ENCODE measurements around the gene CASZ1.

CASZ1 gene

DNA sequence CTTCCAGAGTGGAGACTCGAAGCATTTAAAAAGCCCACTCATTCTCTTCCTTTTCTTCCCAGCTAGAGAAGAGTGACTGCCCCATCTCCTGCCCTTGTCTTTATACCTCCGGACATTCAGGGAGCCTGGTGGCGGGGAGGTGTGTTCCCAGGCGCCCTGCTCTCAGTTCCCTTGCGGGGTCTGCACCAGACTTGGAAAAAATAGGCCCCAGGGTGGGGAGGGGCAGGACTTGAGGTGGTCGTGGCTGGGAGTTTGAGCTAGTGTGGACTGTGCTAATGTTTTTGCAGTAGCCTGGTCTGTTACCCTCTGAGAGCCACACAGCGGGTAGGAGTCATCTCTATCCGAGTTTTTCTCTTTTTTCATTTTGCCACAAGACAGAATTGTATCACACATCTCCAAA lies 182.6 kb downstream of the CASZ1 start:
- Histone ChIP-seq H3K27ac (ENCODE audit: low read depth, low read length) (no peak overlapping the region), H3K4me1 (ENCODE audit: insufficient read depth, low read length) (no peaks in the 10 kb centered on the region), H3K27me3 (ENCODE audit: control insufficient read depth in 1 of 2, insufficient read depth in 2 of 2, low read length in 2 of 2) (no peaks in the 10 kb centered on the region), H3K9ac (ENCODE audit: low read length) (no peak overlapping the region), H3K4me3 (ENCODE audit: low read depth in 1 of 2, low read length in 2 of 2) (no peak overlapping the region), H3K36me3 (ENCODE audit: insufficient read depth, low read length) (no peaks in the 10 kb centered on the region), H3K9me3 (ENCODE audit: low read length) (no peaks in the 10 kb centered on the region)

DNA sequence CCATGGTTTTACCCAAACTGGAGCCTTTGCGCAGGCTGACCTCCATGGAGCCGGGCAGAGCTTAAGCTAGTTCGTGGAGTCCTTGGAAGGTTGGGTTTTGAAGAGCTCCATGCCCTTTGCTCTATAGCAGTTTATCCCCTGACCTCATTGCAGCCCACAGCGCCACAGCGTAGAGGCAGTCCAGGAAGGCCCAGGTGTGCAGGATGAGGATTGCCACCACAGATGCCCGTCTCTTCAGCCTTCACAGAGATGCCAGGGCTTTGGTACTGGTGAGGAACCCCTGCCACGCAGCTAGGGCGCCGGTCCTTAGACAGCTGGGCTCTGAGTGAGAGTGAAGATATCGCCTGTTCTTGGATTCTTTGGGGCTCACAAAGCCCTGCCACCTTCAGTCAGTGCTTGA lies 183.1 kb downstream of the CASZ1 start:
- no peaks in the 10 kb centered on the region for H3K4me1 ChIP-seq (ENCODE audit: insufficient read depth, low read length)
- H3K9me3 ChIP-seq (ENCODE audit: low read length), result no peaks in the 10 kb centered on the region
- H3K27ac ChIP-seq (ENCODE audit: low read depth, low read length), result no peak overlapping the region
- no peak overlapping the region for H3K4me3 ChIP-seq (ENCODE audit: low read depth in 1 of 2, low read length in 2 of 2)
- no peaks in the 10 kb centered on the region for H3K27me3 ChIP-seq (ENCODE audit: control insufficient read depth in 1 of 2, insufficient read depth in 2 of 2, low read length in 2 of 2)
- H3K36me3 ChIP-seq (ENCODE audit: insufficient read depth, low read length), result no peaks in the 10 kb centered on the region
- no peak overlapping the region for H3K9ac ChIP-seq (ENCODE audit: low read length)

DNA sequence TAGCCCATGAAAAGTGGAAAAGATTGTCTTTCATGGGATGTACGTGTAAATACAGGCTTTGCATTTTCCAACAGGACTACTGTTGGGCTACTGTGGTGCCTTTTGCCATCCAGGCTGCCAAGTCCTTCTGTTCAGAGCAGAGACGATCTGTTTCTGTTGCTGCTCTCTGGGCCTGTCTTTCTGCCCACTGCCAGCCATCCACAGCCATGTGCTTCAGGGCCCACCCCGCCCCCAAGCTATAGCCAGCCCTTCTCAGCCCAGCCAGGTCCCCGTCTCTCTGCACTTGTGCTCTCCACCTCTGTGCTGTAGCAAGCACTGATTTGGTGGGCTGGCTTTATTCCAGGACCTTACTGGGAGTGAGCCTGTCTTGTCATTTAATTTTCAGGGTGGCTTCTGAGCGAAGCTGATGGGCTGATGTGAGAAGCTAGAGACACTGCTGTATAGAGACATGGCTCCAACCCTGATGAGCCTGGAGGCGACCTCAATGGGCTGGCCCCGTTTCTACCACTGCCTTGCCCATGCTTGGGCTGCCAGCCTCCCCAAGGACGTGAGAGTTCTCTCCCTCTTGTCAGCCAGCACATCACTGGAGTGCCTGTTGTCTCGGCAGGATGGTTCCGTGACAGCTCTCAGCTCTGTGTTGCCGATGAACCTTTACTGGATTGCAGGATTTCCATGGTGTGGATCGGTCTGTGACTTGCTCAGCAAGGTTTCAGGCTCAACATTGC lies 183.8 kb downstream of the CASZ1 start:
- H3K4me3 ChIP-seq (ENCODE audit: low read depth in 1 of 2, low read length in 2 of 2), result no peak overlapping the region
- no peaks in the 10 kb centered on the region for H3K36me3 ChIP-seq (ENCODE audit: insufficient read depth, low read length)
- no peak overlapping the region for H3K27ac ChIP-seq (ENCODE audit: low read depth, low read length)
- no peaks in the 10 kb centered on the region for H3K4me1 ChIP-seq (ENCODE audit: insufficient read depth, low read length)
- H3K27me3 ChIP-seq (ENCODE audit: control insufficient read depth in 1 of 2, insufficient read depth in 2 of 2, low read length in 2 of 2), result no peaks in the 10 kb centered on the region
- no peak overlapping the region for H3K9ac ChIP-seq (ENCODE audit: low read length)
- no peaks in the 10 kb centered on the region for H3K9me3 ChIP-seq (ENCODE audit: low read length)

DNA sequence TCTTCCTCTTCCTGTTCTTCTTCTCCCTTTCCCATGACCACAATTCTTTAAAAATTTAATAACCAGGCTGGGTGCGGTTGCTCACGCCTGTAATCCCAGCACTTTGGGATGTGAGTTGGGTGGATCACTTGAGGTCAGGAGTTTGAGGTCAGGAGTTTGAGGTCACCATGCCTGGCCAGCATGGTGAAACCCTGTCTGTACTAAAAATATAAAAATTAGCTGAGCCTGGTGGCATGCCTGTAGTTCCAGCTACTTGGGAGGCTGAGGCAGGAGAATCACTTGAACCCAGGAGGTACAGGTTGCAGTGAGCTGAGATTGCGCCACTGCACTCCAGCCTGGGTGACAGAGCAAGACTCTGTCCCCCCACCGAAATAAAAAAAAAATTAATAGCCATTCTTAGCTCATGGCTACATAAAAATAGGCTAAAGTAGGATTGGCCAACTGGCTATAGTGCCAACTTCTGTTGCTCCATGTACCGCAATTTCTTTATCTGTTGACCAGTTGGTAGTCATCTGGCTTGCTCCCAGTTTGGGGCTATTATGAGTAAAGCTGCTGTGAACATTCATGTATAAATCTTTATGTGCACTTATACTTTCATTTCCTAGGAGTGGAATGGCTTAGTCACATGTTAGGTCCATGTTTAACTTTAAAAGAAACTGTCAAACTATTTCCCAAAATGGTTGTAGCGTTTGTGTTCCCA lies 185.4 kb downstream of the CASZ1 start:
- Histone ChIP-seq H3K9ac (ENCODE audit: low read length) (no peak overlapping the region), H3K4me3 (ENCODE audit: low read depth in 1 of 2, low read length in 2 of 2) (no peak overlapping the region), H3K36me3 (ENCODE audit: insufficient read depth, low read length) (no peaks in the 10 kb centered on the region), H3K27me3 (ENCODE audit: control insufficient read depth in 1 of 2, insufficient read depth in 2 of 2, low read length in 2 of 2) (no peaks in the 10 kb centered on the region), H3K4me1 (ENCODE audit: insufficient read depth, low read length) (no peaks in the 10 kb centered on the region), H3K9me3 (ENCODE audit: low read length) (no peaks in the 10 kb centered on the region), H3K27ac (ENCODE audit: low read depth, low read length) (no peak overlapping the region)

DNA sequence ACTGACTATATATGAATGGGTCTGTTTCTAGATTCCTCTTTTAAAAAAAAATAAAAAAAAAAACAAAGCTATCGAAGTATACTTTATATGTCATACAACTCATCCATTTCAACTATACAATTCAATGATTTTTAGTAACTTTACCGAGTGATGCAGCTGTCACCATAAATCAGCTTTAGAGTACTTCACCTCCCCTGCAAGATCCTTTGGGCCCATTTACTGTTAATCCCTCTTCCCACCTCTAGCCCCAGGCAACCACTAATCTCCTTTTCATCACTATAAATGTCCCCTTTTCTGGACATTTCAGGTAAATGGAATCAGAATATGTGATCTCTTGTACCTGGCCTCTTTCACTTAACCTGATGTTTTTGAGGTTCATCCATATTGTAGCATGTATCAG lies 187.8 kb downstream of the CASZ1 start:
- H3K9me3 ChIP-seq (ENCODE audit: low read length), result no peaks in the 10 kb centered on the region
- no peak overlapping the region for H3K9ac ChIP-seq (ENCODE audit: low read length)
- H3K27me3 ChIP-seq (ENCODE audit: control insufficient read depth in 1 of 2, insufficient read depth in 2 of 2, low read length in 2 of 2), result no peaks in the 10 kb centered on the region
- H3K4me3 ChIP-seq (ENCODE audit: low read depth in 1 of 2, low read length in 2 of 2), result no peak overlapping the region
- H3K4me1 ChIP-seq (ENCODE audit: insufficient read depth, low read length), result no peaks in the 10 kb centered on the region
- no peaks in the 10 kb centered on the region for H3K36me3 ChIP-seq (ENCODE audit: insufficient read depth, low read length)
- H3K27ac ChIP-seq (ENCODE audit: low read depth, low read length), result no peak overlapping the region

DNA sequence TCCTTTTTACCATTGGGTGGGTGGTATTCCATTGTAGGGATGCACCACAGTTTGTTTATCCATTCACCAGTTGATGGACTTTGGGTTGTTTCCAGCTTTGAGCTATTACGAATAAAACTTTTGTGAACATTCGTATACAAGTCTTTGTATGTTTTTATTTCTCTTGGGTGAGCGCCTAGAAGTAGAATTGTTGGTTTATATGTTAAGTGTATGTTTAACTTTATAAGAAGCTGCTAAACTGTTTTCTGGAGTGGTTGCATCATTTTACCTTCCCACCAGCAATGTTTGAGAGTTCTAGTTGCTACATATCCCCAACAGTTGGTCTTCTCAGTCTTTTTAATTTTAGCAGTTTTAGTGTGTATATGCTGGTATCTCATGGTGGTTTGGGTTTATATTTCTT lies 189.2 kb downstream of the CASZ1 start:
- Histone ChIP-seq H3K27me3 (ENCODE audit: control insufficient read depth in 1 of 2, insufficient read depth in 2 of 2, low read length in 2 of 2) (no peaks in the 10 kb centered on the region), H3K9ac (ENCODE audit: low read length) (no peak overlapping the region), H3K36me3 (ENCODE audit: insufficient read depth, low read length) (no peaks in the 10 kb centered on the region), H3K9me3 (ENCODE audit: low read length) (no peaks in the 10 kb centered on the region), H3K4me1 (ENCODE audit: insufficient read depth, low read length) (no peaks in the 10 kb centered on the region), H3K27ac (ENCODE audit: low read depth, low read length) (no peak overlapping the region), H3K4me3 (ENCODE audit: low read depth in 1 of 2, low read length in 2 of 2) (no peak overlapping the region)

DNA sequence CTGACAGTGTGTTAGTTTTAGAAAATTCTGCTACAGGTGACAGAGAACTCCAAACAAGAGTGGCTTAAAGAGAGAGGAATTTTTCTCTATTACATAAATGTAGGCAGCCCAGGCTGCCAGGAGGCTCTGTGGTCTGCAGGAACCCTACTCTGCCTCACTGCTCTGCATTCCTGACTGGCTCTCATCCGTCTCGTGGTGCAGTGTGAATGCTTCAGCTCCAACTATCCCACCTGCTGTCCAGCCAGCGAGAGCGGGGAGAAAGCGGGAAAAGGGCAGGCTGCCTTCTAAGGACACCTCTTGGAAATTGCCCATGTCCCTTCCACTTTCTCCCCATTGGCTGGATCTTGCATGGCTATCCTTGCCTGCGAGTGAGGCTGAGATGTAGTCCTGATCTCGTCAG lies 190.4 kb downstream of the CASZ1 start:
- Histone ChIP-seq H3K27me3 (ENCODE audit: control insufficient read depth in 1 of 2, insufficient read depth in 2 of 2, low read length in 2 of 2) (no peaks in the 10 kb centered on the region), H3K4me3 (ENCODE audit: low read depth in 1 of 2, low read length in 2 of 2) (no peak overlapping the region), H3K27ac (ENCODE audit: low read depth, low read length) (no peak overlapping the region), H3K9me3 (ENCODE audit: low read length) (no peaks in the 10 kb centered on the region), H3K36me3 (ENCODE audit: insufficient read depth, low read length) (no peaks in the 10 kb centered on the region), H3K4me1 (ENCODE audit: insufficient read depth, low read length) (no peaks in the 10 kb centered on the region), H3K9ac (ENCODE audit: low read length) (no peak overlapping the region)

DNA sequence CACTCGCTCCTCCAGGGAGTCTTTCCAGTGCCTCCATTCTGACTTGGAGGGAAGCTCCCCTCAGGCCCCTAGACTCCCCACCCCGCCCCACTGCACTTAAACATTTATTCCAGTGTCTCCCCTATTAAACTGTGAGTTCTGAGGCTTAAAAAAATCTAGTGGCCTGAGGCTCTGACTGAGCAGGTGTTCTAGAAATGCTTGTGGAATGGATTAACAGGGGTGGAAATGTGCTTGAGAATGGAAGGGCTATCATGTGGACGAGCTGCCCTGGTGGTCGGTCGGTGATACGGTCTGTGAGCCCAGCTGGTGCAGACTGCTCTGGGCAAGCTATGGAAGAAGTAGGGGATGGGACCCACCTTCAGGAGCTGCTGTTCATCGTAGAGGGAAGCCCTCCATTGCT lies 191.5 kb downstream of the CASZ1 start:
- Histone ChIP-seq H3K36me3 (ENCODE audit: insufficient read depth, low read length) (no peaks in the 10 kb centered on the region), H3K4me1 (ENCODE audit: insufficient read depth, low read length) (no peaks in the 10 kb centered on the region), H3K4me3 (ENCODE audit: low read depth in 1 of 2, low read length in 2 of 2) (no peak overlapping the region)

DNA sequence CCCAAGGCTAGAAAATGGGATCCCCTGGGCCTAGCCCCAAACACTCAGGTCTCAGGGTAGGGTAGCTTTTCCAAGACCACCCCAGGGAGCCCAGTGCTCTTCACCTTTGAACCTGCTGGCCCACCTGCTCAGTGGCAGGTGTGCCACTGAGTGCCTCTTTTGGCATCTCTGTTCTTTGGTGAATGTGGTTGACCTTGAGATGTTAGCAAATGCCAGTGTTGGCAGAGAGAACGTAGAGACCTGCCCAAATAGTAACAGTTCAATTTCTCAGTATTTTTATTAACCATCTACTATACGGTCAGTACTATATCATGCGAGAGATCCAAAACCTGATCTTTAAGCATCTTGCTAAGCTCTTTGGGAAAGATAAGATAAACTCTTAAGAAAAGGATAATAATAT lies 193.5 kb downstream of the CASZ1 start:
- Histone ChIP-seq H3K27ac (ENCODE audit: low read depth, low read length) (no peak overlapping the region), H3K4me3 (ENCODE audit: low read depth in 1 of 2, low read length in 2 of 2) (no peak overlapping the region), H3K9me3 (ENCODE audit: low read length) (no peaks in the 10 kb centered on the region), H3K9ac (ENCODE audit: low read length) (no peak overlapping the region), H3K36me3 (ENCODE audit: insufficient read depth, low read length) (no peaks in the 10 kb centered on the region), H3K4me1 (ENCODE audit: insufficient read depth, low read length) (no peaks in the 10 kb centered on the region), H3K27me3 (ENCODE audit: control insufficient read depth in 1 of 2, insufficient read depth in 2 of 2, low read length in 2 of 2) (no peaks in the 10 kb centered on the region)

More for the DNA sequence above, 191.5 kb downstream of the CASZ1 start:
- Histone ChIP-seq H3K27me3 (ENCODE audit: control insufficient read depth in 1 of 2, insufficient read depth in 2 of 2, low read length in 2 of 2) (no peaks in the 10 kb centered on the region), H3K9me3 (ENCODE audit: low read length) (no peaks in the 10 kb centered on the region), H3K9ac (ENCODE audit: low read length) (no peak overlapping the region), H3K27ac (ENCODE audit: low read depth, low read length) (no peak overlapping the region)

DNA sequence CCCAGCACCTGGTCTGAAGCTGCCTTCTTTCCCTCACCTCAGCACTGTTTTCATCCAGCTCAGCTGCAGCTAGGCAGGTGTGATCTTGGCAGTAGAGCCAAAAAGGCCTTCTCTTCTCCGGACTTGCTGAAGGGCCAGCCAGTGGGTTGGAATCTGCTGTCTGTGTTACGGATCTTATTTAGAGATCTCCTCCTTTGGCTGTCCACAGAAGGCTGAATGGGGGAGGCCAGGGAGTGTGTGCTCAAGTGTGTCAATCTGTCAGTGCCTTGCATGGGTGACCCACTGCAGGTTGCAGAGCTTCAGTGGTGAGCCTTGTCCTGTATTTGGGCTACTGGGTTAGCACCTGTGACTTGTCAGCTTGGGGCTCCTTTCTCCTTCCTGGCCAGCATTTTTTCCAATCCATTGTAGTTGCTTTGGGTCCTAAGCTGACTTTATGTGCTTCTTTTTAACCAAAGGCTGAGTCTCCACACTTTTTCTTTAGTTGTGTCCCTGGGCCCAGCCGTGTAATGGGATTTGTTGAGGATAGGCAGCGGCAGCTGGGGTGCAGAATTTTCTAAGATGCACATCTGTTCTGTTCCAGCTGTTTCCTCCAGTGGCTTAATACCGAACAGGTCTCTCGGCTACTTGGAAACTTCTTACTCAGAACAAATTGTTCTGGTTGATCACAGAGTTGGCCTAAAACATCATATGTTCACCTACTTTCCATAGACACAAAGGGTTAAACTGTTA lies 194.9 kb downstream of the CASZ1 start:
- no peak overlapping the region for H3K4me3 ChIP-seq (ENCODE audit: low read depth in 1 of 2, low read length in 2 of 2)
- no peaks in the 10 kb centered on the region for H3K36me3 ChIP-seq (ENCODE audit: insufficient read depth, low read length)
- H3K27ac ChIP-seq (ENCODE audit: low read depth, low read length), result no peak overlapping the region

DNA sequence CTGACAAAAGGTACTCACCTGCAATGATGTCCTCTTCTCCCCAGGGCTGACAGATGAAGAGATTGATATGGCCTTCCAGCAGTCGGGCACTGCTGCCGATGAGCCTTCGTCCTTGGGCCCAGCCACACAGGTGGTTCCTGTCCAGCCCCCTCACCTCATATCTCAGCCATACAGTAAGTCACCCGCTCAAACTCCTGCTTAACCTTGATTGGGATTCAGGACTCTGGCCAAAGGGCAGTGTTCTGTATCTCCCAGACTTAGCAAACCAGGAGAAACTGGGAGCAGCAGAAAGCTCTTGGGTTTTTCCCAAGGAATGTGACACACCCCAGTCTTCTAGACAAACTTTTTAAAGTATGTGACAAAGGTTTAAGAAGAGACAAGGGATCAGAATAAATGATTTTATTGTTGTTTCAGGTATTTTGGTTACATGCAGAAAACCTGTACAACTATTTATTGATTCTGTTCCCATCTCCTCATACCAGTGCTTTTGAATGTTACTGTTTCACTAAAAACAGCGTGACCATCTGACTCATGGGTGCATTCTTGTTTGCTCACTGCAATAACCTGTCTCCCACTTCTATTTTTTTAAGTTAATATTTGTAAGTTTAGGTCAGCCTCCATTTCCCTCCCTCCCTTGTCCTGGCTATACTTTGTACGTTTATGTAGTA lies 197.1 kb downstream of the CASZ1 start:
- Histone ChIP-seq H3K4me3 (ENCODE audit: low read depth in 1 of 2, low read length in 2 of 2) (no peak overlapping the region), H3K4me1 (ENCODE audit: insufficient read depth, low read length) (no peaks in the 10 kb centered on the region), H3K36me3 (ENCODE audit: insufficient read depth, low read length) (no peaks in the 10 kb centered on the region), H3K27ac (ENCODE audit: low read depth, low read length) (no peak overlapping the region), H3K27me3 (ENCODE audit: control insufficient read depth in 1 of 2, insufficient read depth in 2 of 2, low read length in 2 of 2) (no peaks in the 10 kb centered on the region), H3K9me3 (ENCODE audit: low read length) (no peaks in the 10 kb centered on the region), H3K9ac (ENCODE audit: low read length) (no peak overlapping the region)

More for the DNA sequence above, 194.9 kb downstream of the CASZ1 start:
- H3K9me3 ChIP-seq (ENCODE audit: low read length), result no peaks in the 10 kb centered on the region
- H3K27me3 ChIP-seq (ENCODE audit: control insufficient read depth in 1 of 2, insufficient read depth in 2 of 2, low read length in 2 of 2), result no peaks in the 10 kb centered on the region
- no peak overlapping the region for H3K9ac ChIP-seq (ENCODE audit: low read length)
- H3K4me1 ChIP-seq (ENCODE audit: insufficient read depth, low read length), result no peaks in the 10 kb centered on the region

All from muscle layer of colon (tissue), 2 donors.